NCI-H2171 (cell line): ENCODE data around the gene SNX32.
"Not testable (repeated sequence)": the region's sequence is repeated elsewhere in the genome, so short reads cannot be mapped to it uniquely, and the experiment has no call there.

Experiments used
- DNase-seq: peaks from one replicate; lab custom pipeline; 2025; lab: John Stamatoyannopoulos, UW

The SNX32 gene

GRCh38 chr11:65826984-65827735 lies 6.6 kb upstream of the SNX32 start:
- DNase-seq: no peak

- DNase-seq: no peak
Measured at GRCh38 chr11:65829459-65829858, 4.3 kb upstream of the SNX32 start.

GRCh38 chr11:65832231-65832630 lies 1.5 kb upstream of the SNX32 start:
- not testable (repeated sequence) for DNase-seq

GRCh38 chr11:65834202-65834601 lies 439 bp downstream of the SNX32 start:
- DNase-seq: no peak

GRCh38 chr11:65842144-65842543 lies 8.4 kb downstream of the SNX32 start:
- DNase-seq: no peak

GRCh38 chr11:65843811-65844210 lies 10.0 kb downstream of the SNX32 start:
- DNase-seq: no peak

- DNase-seq: no peak
Measured at GRCh38 chr11:65844231-65844872, 10.6 kb downstream of the SNX32 start.

GRCh38 chr11:65847746-65848145 lies 14.0 kb downstream of the SNX32 start:
- no peak for DNase-seq

GRCh38 chr11:65848693-65849092 lies 14.9 kb downstream of the SNX32 start:
- DNase-seq: not testable (repeated sequence)

- no peak for DNase-seq
Measured at GRCh38 chr11:65849366-65849765, 15.6 kb downstream of the SNX32 start.

GRCh38 chr11:65849771-65850216 lies 16.0 kb downstream of the SNX32 start:
- no peak for DNase-seq

- no peak for DNase-seq
Measured at GRCh38 chr11:65850217-65851082, 16.7 kb downstream of the SNX32 start.

- no peak for DNase-seq
Measured at GRCh38 chr11:65851083-65851579, 17.4 kb downstream of the SNX32 start.

GRCh38 chr11:65851811-65852507 lies 18.2 kb downstream of the SNX32 start:
- DNase-seq: no peak

- no peak for DNase-seq
Measured at GRCh38 chr11:65852508-65853245, 18.9 kb downstream of the SNX32 start.

GRCh38 chr11:65853246-65853979 lies 19.6 kb downstream of the SNX32 start:
- no peak for DNase-seq

GRCh38 chr11:65854161-65854592 lies 20.4 kb downstream of the SNX32 start:
- no peak for DNase-seq

GRCh38 chr11:65854852-65855837 lies 21.4 kb downstream of the SNX32 start:
- DNase-seq: no peak

- no peak for DNase-seq
Measured at GRCh38 chr11:65855927-65856363, 22.2 kb downstream of the SNX32 start.
